Activated B cell treated with CpG ODN at 0.5 μM for 24 hours (primary cell): Measurements from ENCODE around the gene C14orf132. TPM values are rescaled to one million over a fixed set of nuclear protein-coding genes. Genes with fewer than 3 reads are reported as not detected.

Experiments used
- ATAC-seq: fragments of 200-7000 bp; cut with Tn5 transposase; one replicate; pipeline ENCODE4 v1.10.0; 2021; ENCODE audit warnings: low read depth, mild to moderate bottlenecking, moderate library complexity
- CTCF ChIA-PET: fragments of 350-600 bp; sonication (Branson Sonifier 250); formaldehyde crosslinking; loops from one replicate; lab custom pipeline; 2021; ENCODE audit warnings: antibody characterized with exemption; lab: Charles Lee
- POLR2A ChIA-PET: fragments of 350-600 bp; sonication (Branson Sonifier 250); formaldehyde crosslinking; loops from one replicate; lab custom pipeline; 2021; ENCODE audit warnings: antibody characterized with exemption; lab: Charles Lee
- DNase-seq: peaks from one replicate; pipeline ENCODE4 v3.0.0; 2022
- H3K27ac Mint-ChIP-seq: one replicate; pipeline ENCODE4 v1.8.0; 2020; ENCODE audit warnings: mixed read lengths
- H3K27me3 Mint-ChIP-seq: one replicate; pipeline ENCODE4 v1.8.0; 2021; ENCODE audit warnings: mixed read lengths
- H3K36me3 Mint-ChIP-seq: one replicate; pipeline ENCODE4 v1.8.0; 2021; ENCODE audit warnings: low read depth, mixed read lengths
- H3K4me1 Mint-ChIP-seq: one replicate; pipeline ENCODE4 v1.8.0; 2021; ENCODE audit warnings: mixed read lengths
- H3K4me3 Mint-ChIP-seq: one replicate; pipeline ENCODE4 v1.8.0; 2020; ENCODE audit warnings: mild to moderate bottlenecking, mixed read lengths
- H3K9me3 Mint-ChIP-seq: one replicate; pipeline ENCODE4 v1.8.0; 2020; ENCODE audit warnings: mixed read lengths
- CTCF ChIP-seq: fragments of 200-600 bp; IDR thresholded peaks from one replicate; pipeline ENCODE4 v1.8.0; 2022; ENCODE audit warnings: antibody characterized with exemption, mild to moderate bottlenecking
- intact Hi-C: fragments of 100-400 bp; cut with micrococcal nuclease; formaldehyde crosslinking; loops from one replicate; pipeline ENCODE4 v1.15.1; 2024
- total RNA-seq: library from RNA; stranded (reverse); gene quantifications from 2 replicates; pipeline ENCODE4 v1.2.3, GENCODE V29; 2022

The C14orf132 gene
- total RNA-seq, 1 donor from 2014 or later, result 0.16 TPM

GRCh38 chr14:96103560-96104460 is 64.6 kb downstream of the C14orf132 start:
- POLR2A ChIA-PET, result no interaction called here
- Mint-ChIP-seq H3K4me1 (peaks cover 2% of the 10 kb centered on the region), H3K27ac (no peak overlapping the region), H3K36me3 (no peaks in the 10 kb centered on the region), H3K4me3 (no peak overlapping the region), H3K27me3 (peaks cover under 1% of the 10 kb centered on the region), H3K9me3 (no peaks in the 10 kb centered on the region)
- ATAC-seq, result no peak
- intact Hi-C loops, result loop anchor here (5.0 kb wide), 1 partner anchor 638 kb away; no protein-coding TSS in a partner anchor
- no peak for TF ChIP-seq CTCF
- CTCF ChIA-PET, result no interaction called here
- DNase-seq, result no peak

- H3K27ac Mint-ChIP-seq, result no peak overlapping the region
- peaks cover 8% of the 10 kb centered on the region for H3K27me3 Mint-ChIP-seq
- peaks cover 2% of the 10 kb centered on the region for H3K4me1 Mint-ChIP-seq
- no peak overlapping the region for H3K4me3 Mint-ChIP-seq
- ATAC-seq (no peak), DNase-seq (no peak)
- intact Hi-C loops, result loop anchor here (5.0 kb wide), 1 partner anchor 638 kb away; no protein-coding TSS in a partner anchor
- TF ChIP-seq CTCF, result no peak
- CTCF ChIA-PET, result no interaction called here
- no peaks in the 10 kb centered on the region for H3K36me3 Mint-ChIP-seq
- POLR2A ChIA-PET, result no interaction called here
- no peaks in the 10 kb centered on the region for H3K9me3 Mint-ChIP-seq
Observed at GRCh38 chr14:96104469-96105057, 65.4 kb downstream of the C14orf132 start.

GRCh38 chr14:96105089-96105925 is 66.1 kb downstream of the C14orf132 start:
- ATAC-seq (no peak), DNase-seq (no peak)
- CTCF ChIA-PET, result no interaction called here
- POLR2A ChIA-PET, result no interaction called here
- Mint-ChIP-seq H3K4me1 (peaks cover 2% of the 10 kb centered on the region), H3K36me3 (no peaks in the 10 kb centered on the region), H3K9me3 (no peaks in the 10 kb centered on the region), H3K27me3 (peaks cover 10% of the 10 kb centered on the region), H3K27ac (no peak overlapping the region), H3K4me3 (no peak overlapping the region)
- intact Hi-C loops, result no loop called here
- no peak for TF ChIP-seq CTCF

GRCh38 chr14:96105926-96106441 is 66.8 kb downstream of the C14orf132 start:
- Mint-ChIP-seq H3K36me3 (no peaks in the 10 kb centered on the region), H3K27me3 (peaks cover 10% of the 10 kb centered on the region), H3K4me3 (no peak overlapping the region), H3K9me3 (no peaks in the 10 kb centered on the region), H3K4me1 (no peaks in the 10 kb centered on the region), H3K27ac (no peak overlapping the region)
- CTCF ChIA-PET, result no interaction called here
- no peak for TF ChIP-seq CTCF
- POLR2A ChIA-PET, result no interaction called here
- ATAC-seq (no peak), DNase-seq (no peak)
- intact Hi-C loops, result no loop called here
